HG03460 (cell line): ENCODE data around the gene CEP131.
"Not testable (repeated sequence)": the region's sequence is repeated elsewhere in the genome, so short reads cannot be mapped to it uniquely, and the experiment has no call there.

ENCODE experiments used
- ATAC-seq: cut with Tn5 transposase; IDR thresholded peaks from one replicate; pipeline ENCODE4 v1.9.1; 2021; ENCODE audit not compliant: unreplicated experiment

The CEP131 gene

GRCh38 chr17:81154961-81155360 lies 67.8 kb downstream of the CEP131 start:
- ATAC-seq = no peak

DNA sequence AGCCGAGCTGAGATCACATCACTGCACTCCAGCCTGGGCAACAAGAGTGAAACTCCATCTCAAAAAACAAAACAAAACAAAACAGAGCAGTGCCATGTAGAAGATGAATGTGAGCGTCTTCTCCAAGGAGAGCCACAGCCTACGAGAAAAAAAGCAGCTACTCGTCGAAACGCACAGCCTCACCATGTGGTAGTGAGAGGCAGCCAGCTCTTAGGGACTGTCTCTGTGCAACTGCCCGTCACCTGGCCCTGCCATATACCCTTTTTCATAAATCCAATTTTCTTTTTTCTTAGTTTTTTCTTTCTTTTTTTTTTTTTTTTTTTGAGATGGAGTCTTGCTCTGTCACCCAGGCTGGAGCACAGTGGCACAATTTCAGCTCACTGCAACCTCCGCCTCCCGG lies 68.7 kb downstream of the CEP131 start:
- ATAC-seq = not testable (repeated sequence)

DNA sequence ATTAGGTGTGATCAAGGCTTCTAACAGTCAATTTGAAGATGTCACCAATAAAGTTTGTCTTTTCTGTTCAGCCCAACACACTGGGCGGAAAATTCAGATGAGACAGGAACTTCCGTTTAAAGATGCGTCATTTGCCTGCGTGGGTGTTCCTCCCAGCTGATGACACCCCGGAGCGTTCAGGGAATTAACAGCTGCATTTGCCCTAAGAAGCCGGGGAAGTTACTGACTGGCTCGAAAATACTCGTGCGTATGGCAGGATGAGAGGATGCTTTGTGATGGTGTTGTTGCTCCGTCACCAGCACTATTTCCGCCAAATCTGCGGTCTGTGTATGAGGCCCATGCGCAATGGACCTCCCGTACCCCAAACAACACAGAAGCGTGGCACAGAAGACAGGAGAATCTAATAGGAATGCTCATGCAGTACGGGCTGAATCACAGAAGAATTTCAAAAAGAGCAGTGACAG lies 69.4 kb downstream of the CEP131 start:
- no peak for ATAC-seq

DNA sequence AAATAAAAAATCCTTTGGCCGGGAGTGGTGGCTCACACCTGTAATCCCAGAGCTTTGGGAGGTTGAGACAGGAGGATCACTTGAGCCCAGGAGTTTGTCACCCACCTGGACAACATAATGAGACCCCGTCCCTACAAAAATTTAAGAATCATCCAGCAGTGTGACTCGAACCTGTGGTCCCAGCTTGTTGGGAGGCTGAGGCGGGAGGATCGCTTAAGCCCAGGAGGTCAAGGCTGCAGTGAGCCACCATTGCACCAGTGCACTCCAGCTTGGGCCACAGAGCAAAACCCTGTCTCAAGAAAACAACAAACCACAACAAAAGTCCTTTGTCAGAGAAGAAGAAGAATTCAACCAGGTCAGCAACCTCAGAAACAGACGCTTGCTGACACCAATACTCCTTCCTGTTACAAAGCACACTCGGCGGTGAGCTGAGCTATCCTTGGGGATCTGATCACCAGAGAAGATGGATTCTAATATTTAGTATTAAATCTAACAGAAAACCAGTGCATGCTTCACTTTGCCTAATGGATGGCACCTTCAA lies 70.4 kb downstream of the CEP131 start:
- ATAC-seq = no peak

- no peak for ATAC-seq
These were observed 71.5 kb downstream of the CEP131 start for GRCh38 chr17:81151278-81151677.

- ATAC-seq = no peak
These were observed 72.2 kb downstream of the CEP131 start for GRCh38 chr17:81150377-81151077.

GRCh38 chr17:81148986-81149533 lies 73.7 kb downstream of the CEP131 start:
- no peak for ATAC-seq

GRCh38 chr17:81148571-81148970 lies 74.2 kb downstream of the CEP131 start:
- ATAC-seq = no peak

- no peak for ATAC-seq
These were observed 75.1 kb downstream of the CEP131 start for GRCh38 chr17:81147701-81148100.

- not testable (repeated sequence) for ATAC-seq
These were observed 76.6 kb downstream of the CEP131 start for GRCh38 chr17:81146208-81146607.

GRCh38 chr17:81144423-81144781 lies 78.4 kb downstream of the CEP131 start:
- no peak for ATAC-seq

- ATAC-seq = no peak
These were observed 78.9 kb downstream of the CEP131 start for GRCh38 chr17:81143717-81144422.

DNA sequence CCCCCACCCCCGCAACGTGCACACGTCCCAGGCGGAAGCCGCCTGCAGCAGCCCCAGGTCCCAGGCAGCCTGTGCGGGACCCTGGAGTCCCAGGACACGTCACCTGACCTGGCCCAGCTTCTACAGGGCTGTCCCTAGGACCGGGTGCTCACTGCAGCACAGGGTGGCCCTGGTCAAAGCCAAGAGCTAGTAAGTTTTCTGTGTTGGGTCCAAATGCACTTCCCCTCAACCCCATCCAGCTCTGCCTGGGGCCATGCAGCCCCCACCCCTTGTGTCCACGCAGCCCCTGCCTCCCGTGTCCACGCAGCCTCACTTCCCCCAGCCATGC lies 79.6 kb downstream of the CEP131 start:
- no peak for ATAC-seq

DNA sequence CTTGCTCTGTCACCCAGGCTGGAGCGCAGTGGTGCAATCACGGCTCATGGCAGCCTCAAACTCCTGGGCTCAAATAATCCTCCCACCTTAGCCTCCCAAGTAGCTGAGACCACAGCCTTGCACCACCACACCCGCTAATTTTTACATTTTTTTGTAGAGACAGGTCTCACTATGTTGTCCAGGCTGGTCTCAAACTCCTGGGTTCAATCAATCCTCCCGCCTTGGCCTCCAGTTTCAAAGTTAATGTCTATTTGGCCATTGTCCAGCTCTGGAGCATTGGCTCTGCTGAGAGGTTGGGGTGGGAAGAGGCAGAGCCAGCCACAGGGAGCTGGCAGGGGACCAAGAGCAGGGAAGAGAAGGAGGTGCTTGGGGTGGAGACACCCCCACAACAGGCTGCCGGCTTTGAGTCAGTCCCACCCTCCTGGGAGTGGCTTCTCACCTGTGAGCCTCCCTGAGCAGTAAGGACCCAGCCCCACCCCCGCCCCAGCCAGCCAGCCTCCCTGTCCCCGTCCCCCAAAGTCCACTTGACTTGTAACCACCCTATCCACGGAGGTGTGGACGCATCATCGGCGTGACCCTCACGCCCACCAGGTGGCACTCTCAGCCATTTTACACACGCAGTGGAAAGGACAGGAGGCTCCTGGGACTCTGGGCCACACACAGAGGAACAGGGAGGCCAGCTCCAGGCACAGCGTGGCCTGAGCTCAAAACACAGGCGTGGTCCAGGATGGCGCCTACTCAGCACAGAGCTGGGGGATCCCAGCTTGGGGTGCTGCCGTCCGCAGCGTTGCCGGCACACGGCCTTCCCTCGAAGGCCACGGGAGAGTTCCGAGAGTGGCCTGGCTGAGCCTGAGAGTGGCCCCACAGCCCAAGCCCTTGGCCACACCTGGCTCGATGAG lies 80.2 kb downstream of the CEP131 start:
- ATAC-seq = no peak

DNA sequence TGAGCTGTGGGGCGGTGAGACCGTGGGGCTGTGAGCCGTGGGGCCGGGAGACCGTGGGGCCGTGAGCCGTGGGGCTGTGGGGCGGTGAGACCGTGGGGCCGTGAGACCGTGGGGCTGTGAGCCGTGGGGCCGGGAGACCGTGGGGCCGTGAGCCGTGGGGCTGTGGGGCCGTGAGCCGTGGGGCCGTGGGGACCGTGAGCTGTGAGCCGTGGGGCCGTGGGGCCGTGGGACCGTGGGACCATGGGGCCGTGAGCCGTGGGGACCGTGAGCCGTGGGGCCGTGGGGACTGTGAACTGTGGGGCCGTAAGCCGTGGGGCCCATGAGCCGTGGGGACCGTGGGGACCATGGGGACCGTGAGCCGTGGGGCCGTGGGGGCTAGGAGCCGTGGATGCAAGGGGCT lies 82.1 kb downstream of the CEP131 start:
- ATAC-seq = no peak

GRCh38 chr17:81140018-81140417 lies 82.7 kb downstream of the CEP131 start:
- no peak for ATAC-seq
